ENCODE data around the gene IGFBP4.

IGFBP4 gene

GRCh38 chr17:40475234-40475908 lies 32.1 kb downstream of the IGFBP4 start:
- TF ChIP-seq Cebpa-rat (IDR thresholded peaks at IDR 0.05) = no peak
- Histone ChIP-seq H3K36me3 (no peaks in the 10 kb centered on the region), H3K9ac (0 out of 22 replicates have a peak overlapping the region, but pooled peaks of 1 of the 11 experiments have one; percentile 18), H3K27me3 (no peaks in the 10 kb centered on the region), H3K27ac (peak overlapping the region in 2 of 11 experiments; percentile 14 to 47; a peak in 1 of 22 replicates), H3K4me1 (peaks cover 16 to 43% (median 34%) of the 10 kb centered on the region in 10 experiments), H3K4me3 (no peak overlapping the region), H3K9me3 (replicated peaks in 1 of 11) (peaks cover 10 to 20% (median 16%) of the 10 kb centered on the region in 11 experiments; a peak in 20 of 22 replicates), H3K4me2 (peak overlapping the region in 5 of 11 experiments; percentile 23 to 45 (median 32); a peak in 5 of 22 replicates), H4K20me1 (no peaks in the 10 kb centered on the region)

- Histone ChIP-seq H3K36me3 (no peaks in the 10 kb centered on the region), H3K4me2 (no peak overlapping the region), H3K9me3 (replicated peaks in 1 of 11) (peaks cover under 1 to 5% (median 3%) of the 10 kb centered on the region in 11 experiments; a peak in 18 of 22 replicates), H3K9ac (no peak overlapping the region), H3K4me3 (no peak overlapping the region), H3K27ac (no peak overlapping the region), H3K27me3 (no peaks in the 10 kb centered on the region), H3K4me1 (peaks cover 27 to 68% (median 58%) of the 10 kb centered on the region in 10 experiments), H4K20me1 (no peaks in the 10 kb centered on the region)
- no peak for TF ChIP-seq Cebpa-rat (IDR thresholded peaks at IDR 0.05)
Observed at GRCh38 chr17:40477796-40478195, 34.5 kb downstream of the IGFBP4 start.

DNA sequence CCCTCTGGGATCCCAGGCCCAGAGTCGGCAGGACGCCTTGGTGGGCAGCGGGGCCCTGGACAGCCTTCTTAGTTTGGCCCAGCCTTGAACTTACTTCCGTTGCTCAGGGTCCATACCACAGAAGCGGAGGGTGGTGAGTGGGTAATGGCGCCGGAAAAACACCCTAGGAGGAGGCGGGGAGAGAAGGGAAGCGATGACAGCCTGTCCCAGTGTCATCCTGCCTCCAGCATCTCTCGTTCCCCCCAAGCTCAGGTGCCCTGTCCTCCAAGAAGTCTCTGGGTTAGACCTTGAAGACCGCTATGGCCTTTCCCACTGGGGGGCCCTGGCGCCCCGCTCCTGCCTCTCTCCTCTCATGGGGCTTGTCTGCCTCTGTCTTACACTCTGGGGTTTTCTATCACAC lies 35.2 kb downstream of the IGFBP4 start:
- H3K9ac ChIP-seq = no peak overlapping the region
- H3K4me2 ChIP-seq = peak overlapping the region in 7 of 11 experiments; percentile 34 to 90 (median 76); a peak in 12 of 22 replicates
- no peaks in the 10 kb centered on the region for H3K27me3 ChIP-seq
- no peaks in the 10 kb centered on the region; a peak in 2 of 22 replicates for H3K9me3 ChIP-seq (replicated peaks in 1 of 11)
- no peaks in the 10 kb centered on the region for H3K36me3 ChIP-seq
- H3K4me3 ChIP-seq = no peak overlapping the region
- H3K27ac ChIP-seq = no peak overlapping the region
- TF ChIP-seq Cebpa-rat (IDR thresholded peaks at IDR 0.05) = no peak
- H3K4me1 ChIP-seq = peaks cover 30 to 69% (median 60%) of the 10 kb centered on the region in 10 experiments
- H4K20me1 ChIP-seq = no peaks in the 10 kb centered on the region

- Histone ChIP-seq H3K9ac (peak overlapping the region in 5 of 11 experiments; percentile 5 to 34 (median 29); a peak in 2 of 22 replicates), H4K20me1 (no peaks in the 10 kb centered on the region), H3K4me1 (peaks cover 37 to 78% (median 63%) of the 10 kb centered on the region in 10 experiments), H3K27me3 (no peaks in the 10 kb centered on the region), H3K9me3 (replicated peaks in 1 of 11) (no peaks in the 10 kb centered on the region), H3K4me2 (peak overlapping the region; percentile 68 to 90 (median 77)), H3K27ac (peak overlapping the region in 10 of 11 experiments; percentile 5 to 66 (median 37); a peak in 16 of 22 replicates), H3K4me3 (0 out of 20 replicates have a peak overlapping the region, but pooled peaks of 1 of the 10 experiments have one; percentile 2), H3K36me3 (no peaks in the 10 kb centered on the region)
- TF ChIP-seq Cebpa-rat (IDR thresholded peaks at IDR 0.05) = no peak
Observed at GRCh38 chr17:40479754-40480480, 36.7 kb downstream of the IGFBP4 start.

DNA sequence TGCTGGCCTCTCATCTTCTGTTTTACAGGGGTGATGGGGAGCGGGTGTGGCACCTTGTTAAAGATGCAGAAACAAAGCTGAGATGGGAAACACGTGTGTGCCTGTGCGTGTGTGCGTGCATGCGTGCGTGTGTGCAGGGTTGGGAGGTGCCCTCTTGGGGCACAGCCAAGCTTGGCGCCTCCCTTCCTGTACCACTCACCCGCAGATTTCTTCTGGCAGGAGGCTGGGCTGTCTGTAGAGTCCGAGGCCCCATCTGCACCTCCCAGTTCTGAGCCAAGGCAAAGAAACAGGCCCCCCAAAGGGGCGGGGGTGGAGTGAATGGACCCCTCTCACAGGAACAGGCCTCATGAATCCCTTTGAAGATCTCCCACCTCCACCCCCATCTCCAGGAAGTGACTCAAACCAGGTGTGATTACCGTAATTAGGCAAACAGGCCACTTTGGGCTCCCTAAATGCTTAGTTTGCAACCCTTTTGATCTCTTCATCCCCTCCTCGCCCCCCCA lies 37.3 kb downstream of the IGFBP4 start:
- H3K4me1 ChIP-seq = peaks cover 39 to 78% (median 66%) of the 10 kb centered on the region in 10 experiments
- H3K4me2 ChIP-seq = peak overlapping the region; percentile 68 to 90 (median 77)
- no peak for TF ChIP-seq Cebpa-rat (IDR thresholded peaks at IDR 0.05)
- no peaks in the 10 kb centered on the region for H4K20me1 ChIP-seq
- no peaks in the 10 kb centered on the region for H3K27me3 ChIP-seq
- H3K36me3 ChIP-seq = no peaks in the 10 kb centered on the region
- peak overlapping the region in 8 of 11 experiments; percentile 5 to 39 (median 23); a peak in 10 of 22 replicates for H3K27ac ChIP-seq
- H3K9ac ChIP-seq = peak overlapping the region in 4 of 11 experiments; percentile 10 to 38 (median 32); a peak in 3 of 22 replicates
- H3K4me3 ChIP-seq = 0 out of 20 replicates have a peak overlapping the region, but pooled peaks of 1 of the 10 experiments have one; percentile 2
- no peaks in the 10 kb centered on the region for H3K9me3 ChIP-seq (replicated peaks in 1 of 11)

DNA sequence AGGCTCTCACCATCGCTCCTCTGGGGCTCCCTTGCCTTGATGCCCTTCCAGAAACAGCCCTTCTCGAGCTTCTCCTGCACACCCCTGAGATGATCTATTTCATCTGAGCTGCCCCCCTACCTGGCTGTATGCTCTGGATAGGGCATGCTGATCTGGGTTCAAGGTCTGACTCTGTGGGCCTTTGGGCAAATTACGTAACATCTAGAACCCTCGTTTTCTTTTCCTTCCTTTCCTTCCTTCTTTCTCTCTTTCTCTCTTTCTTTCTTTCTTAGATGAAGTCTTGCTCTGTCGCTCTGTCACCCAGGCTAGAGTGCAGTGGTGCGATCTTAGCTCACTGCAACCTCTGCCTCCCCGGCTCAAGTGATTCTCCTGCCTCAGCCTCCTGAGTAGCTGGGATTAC lies 37.9 kb downstream of the IGFBP4 start:
- Histone ChIP-seq H3K4me3 (no peak overlapping the region), H3K36me3 (no peaks in the 10 kb centered on the region), H3K4me2 (peak overlapping the region; percentile 68 to 90 (median 77); a peak in 21 of 22 replicates), H3K9me3 (replicated peaks in 1 of 11) (no peaks in the 10 kb centered on the region), H4K20me1 (no peaks in the 10 kb centered on the region), H3K4me1 (peaks cover 45 to 81% (median 67%) of the 10 kb centered on the region in 10 experiments), H3K27ac (peak overlapping the region in 8 of 11 experiments; percentile 5 to 39 (median 22); a peak in 9 of 22 replicates), H3K9ac (peak overlapping the region in 3 of 11 experiments; percentile 10 to 38 (median 34); a peak in 3 of 22 replicates), H3K27me3 (no peaks in the 10 kb centered on the region)
- no peak for TF ChIP-seq Cebpa-rat (IDR thresholded peaks at IDR 0.05)

GRCh38 chr17:40482722-40483121 lies 39.5 kb downstream of the IGFBP4 start:
- no peaks in the 10 kb centered on the region for H3K27me3 ChIP-seq
- no peaks in the 10 kb centered on the region for H4K20me1 ChIP-seq
- no peaks in the 10 kb centered on the region for H3K36me3 ChIP-seq
- peaks cover 42 to 88% (median 58%) of the 10 kb centered on the region in 10 experiments for H3K4me1 ChIP-seq
- H3K4me2 ChIP-seq = peak overlapping the region in 5 of 11 experiments; percentile 5 to 90 (median 30); a peak in 7 of 22 replicates
- TF ChIP-seq Cebpa-rat (IDR thresholded peaks at IDR 0.05) = no peak
- H3K9ac ChIP-seq = no peak overlapping the region
- H3K27ac ChIP-seq = no peak overlapping the region
- no peak overlapping the region for H3K4me3 ChIP-seq
- no peaks in the 10 kb centered on the region for H3K9me3 ChIP-seq (replicated peaks in 1 of 11)

DNA sequence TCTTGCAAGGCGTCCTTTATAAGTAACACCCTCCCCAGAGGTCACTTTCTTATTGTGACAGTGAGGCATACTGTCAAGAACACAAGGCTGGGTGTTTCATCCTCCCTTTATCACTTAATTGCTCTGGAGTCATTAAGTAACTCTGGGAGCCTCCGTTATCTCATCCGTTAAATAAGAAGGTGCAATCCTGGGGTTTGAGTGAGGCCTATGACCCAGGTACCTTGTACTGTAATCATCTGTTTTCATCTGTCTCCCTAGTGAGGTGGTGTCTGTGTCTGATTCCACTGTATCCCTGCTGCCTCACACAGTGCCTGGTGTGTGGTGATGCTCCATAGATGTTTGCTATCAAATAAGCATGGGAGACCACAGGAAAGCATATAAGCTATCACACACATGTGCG lies 40.4 kb downstream of the IGFBP4 start:
- Histone ChIP-seq H3K27ac (no peak overlapping the region), H3K27me3 (no peaks in the 10 kb centered on the region), H3K9ac (no peak overlapping the region), H3K4me3 (no peak overlapping the region), H4K20me1 (no peaks in the 10 kb centered on the region), H3K9me3 (replicated peaks in 1 of 11) (no peaks in the 10 kb centered on the region), H3K4me2 (peak overlapping the region in 1 of 11 experiments; percentile 33; a peak in 1 of 22 replicates), H3K36me3 (no peaks in the 10 kb centered on the region), H3K4me1 (peaks cover 40 to 89% (median 59%) of the 10 kb centered on the region in 10 experiments)
- no peak for TF ChIP-seq Cebpa-rat (IDR thresholded peaks at IDR 0.05)
